HG03025 (cell line): ENCODE measurements around the gene TCERG1.

ENCODE experiments used
- ATAC-seq: cut with Tn5 transposase; IDR thresholded peaks from one replicate; pipeline ENCODE4 v1.9.1; 2021; ENCODE audit warnings: mild to moderate bottlenecking, moderate library complexity; ENCODE audit not compliant: unreplicated experiment, low FRiP score

TCERG1 gene

DNA sequence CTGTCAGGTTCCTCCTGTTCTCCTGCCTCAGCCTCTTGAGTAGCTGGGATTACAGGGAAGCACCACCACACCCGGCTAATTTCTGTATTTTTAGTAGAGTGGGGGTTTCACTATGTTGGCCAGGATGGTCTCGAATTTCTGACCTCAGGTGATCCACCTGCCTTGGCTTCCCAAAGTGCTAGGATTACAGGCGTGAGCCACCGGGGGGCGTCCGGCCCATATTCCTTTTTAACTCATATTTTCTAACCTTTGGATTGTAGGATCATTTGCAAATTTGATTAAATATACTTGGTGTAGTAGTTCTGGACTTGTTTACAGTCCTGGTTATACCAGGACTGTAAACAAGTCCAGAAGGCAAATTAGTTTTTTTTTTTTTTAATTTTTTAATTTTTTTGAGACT is 4.3 kb downstream of the TCERG1 start:
- ATAC-seq, result no peak

GRCh38 chr5:146457431-146457830 is 10.3 kb downstream of the TCERG1 start:
- no peak for ATAC-seq

DNA sequence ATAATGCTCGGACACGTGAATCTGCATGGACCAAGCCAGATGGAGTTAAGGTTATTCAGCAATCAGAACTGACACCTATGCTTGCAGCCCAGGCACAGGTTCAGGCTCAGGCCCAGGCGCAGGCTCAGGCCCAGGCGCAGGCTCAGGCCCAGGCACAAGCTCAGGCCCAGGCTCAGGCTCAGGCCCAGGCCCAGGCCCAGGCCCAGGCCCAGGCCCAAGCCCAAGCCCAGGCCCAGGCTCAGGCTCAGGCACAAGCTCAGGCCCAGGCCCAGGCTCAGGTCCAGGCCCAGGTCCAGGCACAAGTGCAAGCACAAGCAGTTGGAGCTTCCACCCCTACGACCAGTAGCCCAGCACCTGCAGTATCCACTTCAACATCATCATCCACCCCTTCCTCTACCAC is 11.8 kb downstream of the TCERG1 start:
- ATAC-seq, result no peak

DNA sequence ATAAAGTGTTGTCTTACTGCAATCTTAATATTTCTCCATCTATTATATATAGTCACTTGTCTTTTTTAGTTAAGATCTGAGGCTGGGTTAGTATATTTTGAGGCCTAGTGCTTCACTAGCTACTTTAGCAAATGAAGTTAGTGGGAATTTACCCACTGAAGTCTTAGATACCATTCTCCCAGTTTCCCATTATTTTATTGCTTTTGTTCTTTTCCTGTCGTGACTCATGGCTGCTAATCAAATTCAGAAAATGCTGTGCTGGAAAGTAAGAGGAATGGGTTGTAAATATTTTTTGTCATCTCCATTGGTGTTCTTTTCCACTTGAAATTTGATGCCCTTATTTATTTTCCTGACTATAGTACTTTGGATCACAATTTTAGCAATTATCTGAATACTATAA is 14.2 kb downstream of the TCERG1 start:
- no peak for ATAC-seq

DNA sequence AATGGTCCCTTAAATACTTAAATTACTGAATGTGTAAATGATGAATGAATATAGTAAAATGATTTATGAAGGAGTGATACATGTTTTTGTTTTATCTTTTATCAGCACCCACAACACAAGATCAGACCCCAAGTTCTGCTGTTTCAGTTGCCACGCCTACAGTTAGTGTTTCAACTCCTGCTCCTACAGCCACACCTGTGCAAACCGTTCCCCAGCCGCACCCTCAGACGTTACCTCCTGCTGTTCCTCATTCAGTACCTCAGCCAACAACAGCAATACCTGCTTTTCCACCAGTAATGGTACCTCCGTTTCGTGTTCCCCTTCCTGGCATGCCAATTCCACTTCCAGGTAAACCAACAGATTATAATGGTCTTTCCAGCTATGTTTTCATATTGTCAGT is 16.3 kb downstream of the TCERG1 start:
- ATAC-seq, result no peak

- no peak for ATAC-seq
Measured at GRCh38 chr5:146466521-146467349, 19.6 kb downstream of the TCERG1 start.

DNA sequence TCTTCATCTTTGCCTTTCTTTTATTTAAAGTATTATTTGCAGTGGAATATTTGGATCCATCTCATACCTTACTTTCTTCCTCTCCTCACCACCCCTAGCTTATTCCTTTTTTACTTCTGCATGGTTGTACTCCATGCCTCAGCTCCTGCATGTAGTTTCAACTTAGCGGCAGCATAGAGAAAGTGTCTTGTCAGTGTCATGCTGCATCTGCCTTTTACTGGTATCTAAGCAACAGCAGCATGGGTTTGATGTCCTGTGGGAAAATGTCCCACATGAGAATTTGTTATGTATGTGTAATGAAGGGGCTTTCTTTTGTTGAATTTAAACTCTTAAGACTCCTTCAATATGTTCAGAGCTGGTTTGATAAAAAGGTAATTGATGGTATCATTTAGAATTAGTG is 20.6 kb downstream of the TCERG1 start:
- ATAC-seq, result no peak

DNA sequence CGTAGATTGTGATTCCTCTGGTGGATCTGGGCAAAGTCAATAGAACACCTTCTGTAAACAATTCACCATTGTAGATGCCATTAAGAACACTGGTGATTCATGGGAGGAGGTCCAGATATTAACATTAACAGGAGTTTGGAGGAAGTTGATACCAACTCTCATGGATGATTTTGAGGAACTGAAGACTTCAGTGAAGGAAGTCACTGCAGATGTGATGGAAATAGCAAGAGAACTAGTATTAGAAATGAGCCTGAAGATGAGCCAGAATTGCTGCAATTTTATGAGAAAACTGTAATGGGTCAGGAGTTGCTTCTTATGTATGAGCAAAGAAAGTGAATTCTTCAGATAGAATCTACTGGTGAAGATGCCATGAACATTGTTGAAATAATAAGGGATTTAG is 26.9 kb downstream of the TCERG1 start:
- ATAC-seq, result no peak

GRCh38 chr5:146475190-146475780 is 28.2 kb downstream of the TCERG1 start:
- no peak for ATAC-seq

- ATAC-seq, result no peak
Measured at GRCh38 chr5:146475906-146476305, 28.8 kb downstream of the TCERG1 start.

- no peak for ATAC-seq
Measured at GRCh38 chr5:146482775-146483174, 35.6 kb downstream of the TCERG1 start.

- no peak for ATAC-seq
Measured at GRCh38 chr5:146484714-146485391, 37.7 kb downstream of the TCERG1 start.

DNA sequence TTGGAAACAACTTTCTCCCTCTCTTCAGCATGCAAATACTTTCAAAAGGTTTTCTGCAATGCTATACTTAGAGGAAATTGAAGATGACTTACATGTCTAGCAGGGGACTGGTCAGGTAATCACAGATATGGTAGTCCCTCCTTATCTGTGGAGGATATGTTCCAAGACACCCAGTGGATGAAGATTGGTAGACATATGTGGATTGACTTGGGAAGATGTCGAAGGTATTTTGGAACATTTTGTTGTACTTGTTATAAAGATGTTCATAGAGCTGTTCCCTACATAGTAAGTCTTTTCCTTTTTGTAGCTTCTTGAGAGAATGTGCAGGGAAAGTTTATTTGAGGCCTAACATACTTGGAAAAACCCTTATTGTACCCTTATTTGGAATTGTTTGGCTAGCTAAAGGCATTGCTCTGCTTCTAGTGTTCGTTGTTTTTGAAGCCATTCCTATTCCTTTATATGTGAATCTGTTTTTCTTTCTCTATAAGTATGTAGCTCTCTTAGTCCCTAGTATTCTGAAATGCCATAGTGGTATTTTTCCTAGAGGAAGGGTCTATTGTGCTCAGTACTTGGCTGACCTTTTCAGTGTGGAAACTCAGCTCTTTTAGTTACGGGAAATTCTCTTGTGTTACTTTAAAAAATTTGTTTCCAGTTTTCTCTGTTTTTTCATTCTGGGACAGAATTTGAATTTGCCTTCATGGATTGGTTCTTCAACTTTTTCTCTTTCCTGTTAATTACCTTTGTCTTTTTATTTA is 43.1 kb downstream of the TCERG1 start:
- ATAC-seq, result no peak

DNA sequence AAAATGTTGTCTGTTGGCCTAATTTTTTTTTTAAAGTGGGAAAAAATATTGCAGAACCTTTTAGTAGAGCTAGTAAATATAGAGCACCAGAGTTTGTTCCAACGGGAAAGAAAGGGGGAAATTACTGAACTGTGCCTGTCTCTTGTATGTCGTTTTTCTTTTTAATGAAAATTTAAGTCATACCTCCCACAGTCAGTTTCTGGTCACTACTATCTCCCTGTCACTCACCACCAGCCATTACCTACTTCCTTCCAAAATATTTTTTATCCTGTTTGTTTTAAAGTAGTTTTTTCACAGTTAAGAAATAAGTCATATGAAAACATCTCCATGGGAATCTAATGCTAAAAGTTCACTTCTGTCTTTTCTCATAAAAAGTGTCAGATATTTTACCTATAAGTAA is 47.5 kb downstream of the TCERG1 start:
- no peak for ATAC-seq

DNA sequence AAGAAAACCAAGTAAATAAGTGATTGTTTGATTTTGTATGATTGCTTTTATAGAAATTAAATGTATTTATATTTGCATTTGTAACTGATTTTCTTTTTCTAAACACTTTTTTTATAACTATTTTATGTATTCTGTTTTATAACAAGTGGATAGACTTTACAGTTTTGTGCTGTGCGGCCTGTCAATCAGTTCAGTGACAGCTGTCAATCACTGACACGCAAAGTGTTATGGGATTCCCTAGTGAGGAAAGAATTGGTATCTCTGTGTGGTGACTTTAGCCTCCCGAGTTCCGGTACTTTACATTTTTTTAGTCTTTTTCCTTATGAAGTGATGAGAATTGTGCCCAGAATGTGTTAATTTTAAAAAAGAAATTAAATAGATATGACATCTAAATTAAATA is 52.5 kb downstream of the TCERG1 start:
- ATAC-seq, result no peak

DNA sequence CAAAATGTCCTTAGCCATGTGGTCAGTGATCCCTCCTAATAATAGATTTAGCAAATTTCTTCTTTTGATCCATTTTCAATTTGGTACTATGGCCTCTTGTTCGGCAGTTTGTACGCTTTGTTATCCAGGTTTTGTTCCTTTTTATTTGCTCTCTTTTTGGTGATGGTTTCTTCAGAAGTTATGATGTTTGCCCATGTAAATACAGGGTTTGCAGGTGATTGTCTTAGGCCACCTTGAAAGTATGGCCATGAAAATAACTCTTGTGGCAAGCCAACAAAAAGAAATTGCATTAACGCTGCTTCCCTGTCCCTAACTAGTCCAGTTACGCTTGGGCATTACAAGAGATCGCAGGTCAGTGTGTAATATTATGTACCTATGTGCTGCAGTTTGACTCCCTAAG is 60.3 kb downstream of the TCERG1 start:
- no peak for ATAC-seq

GRCh38 chr5:146510559-146511125 is 63.5 kb downstream of the TCERG1 start:
- no peak for ATAC-seq

GRCh38 chr5:146513462-146513861 is 66.3 kb downstream of the TCERG1 start:
- no peak for ATAC-seq

DNA sequence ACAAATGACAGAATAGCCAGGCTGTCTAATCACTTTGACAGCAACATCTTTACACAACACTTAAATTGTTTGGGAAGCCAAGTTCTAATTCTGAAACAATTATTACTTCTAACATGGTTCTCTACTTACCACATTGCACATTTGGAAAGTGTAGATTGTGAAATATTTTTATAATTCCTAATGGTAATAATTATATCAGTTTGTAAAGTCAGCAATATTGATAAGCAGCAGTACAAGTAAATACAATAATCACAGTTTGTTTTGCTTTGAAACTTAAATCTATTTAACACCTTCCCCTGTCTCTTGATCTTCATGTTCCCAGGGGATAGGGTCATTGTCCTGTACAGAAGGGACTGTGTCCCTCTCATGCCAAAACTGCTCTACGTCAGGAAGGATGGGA is 67.4 kb downstream of the TCERG1 start:
- ATAC-seq, result no peak

- ATAC-seq, result no peak
Measured at GRCh38 chr5:146515473-146516150, 68.5 kb downstream of the TCERG1 start.
